8988T (cell line): ENCODE data around the gene L1TD1.
"Not testable (repeated sequence)": the region's sequence is repeated elsewhere in the genome, so short reads cannot be mapped to it uniquely, and the experiment has no call there.

ENCODE experiments used
- DNase-seq: peaks from one replicate; pipeline ENCODE4 v3.0.0; 2011

Gene L1TD1

GRCh38 chr1:62194651-62195544 is at the start of gene L1TD1:
L1TD1 (plus strand) TSS chr1:62194849; CDS start chr1:62206629, 11,780 bp downstream.
- DNase-seq, result no peak

DNA sequence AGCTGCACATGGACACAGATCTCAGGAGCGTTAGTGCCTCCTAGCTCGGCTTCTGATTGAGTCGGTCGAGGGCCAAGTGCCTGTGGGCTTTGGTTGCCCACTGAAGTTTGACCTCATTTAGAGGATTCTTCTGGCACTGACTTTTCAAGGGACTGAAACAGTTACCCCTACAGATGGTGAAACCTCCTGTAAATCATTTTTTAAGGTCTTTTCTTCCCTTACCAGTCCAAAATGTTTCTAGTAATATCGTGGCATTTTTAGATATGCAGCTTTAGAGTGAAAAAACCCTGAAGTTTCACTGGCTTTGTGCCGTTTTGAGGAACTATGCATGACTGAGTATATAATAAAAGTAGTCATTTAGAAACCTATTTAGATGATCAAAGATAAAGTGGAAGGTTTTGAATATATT is 34.7 kb upstream of the L1TD1 start:
- DNase-seq, result no peak

DNA sequence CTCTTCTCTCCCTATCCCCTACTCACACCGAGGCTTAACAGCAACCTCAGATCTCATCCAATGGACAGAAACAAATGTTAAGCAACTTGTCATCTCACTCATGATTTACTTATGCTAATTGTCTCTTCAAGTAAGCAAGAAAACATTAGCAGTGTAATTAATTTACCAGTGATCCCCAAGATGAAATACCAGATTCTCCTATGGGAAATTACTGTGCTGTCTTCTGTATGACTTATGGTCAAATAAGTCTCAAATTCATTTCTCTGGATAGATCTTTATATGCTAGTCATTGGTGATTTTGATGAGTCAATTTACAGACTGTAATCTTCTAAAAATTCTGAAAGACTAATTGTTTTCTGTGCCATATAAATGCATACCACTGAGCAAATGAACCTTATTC is 32.9 kb upstream of the L1TD1 start:
- no peak for DNase-seq

DNA sequence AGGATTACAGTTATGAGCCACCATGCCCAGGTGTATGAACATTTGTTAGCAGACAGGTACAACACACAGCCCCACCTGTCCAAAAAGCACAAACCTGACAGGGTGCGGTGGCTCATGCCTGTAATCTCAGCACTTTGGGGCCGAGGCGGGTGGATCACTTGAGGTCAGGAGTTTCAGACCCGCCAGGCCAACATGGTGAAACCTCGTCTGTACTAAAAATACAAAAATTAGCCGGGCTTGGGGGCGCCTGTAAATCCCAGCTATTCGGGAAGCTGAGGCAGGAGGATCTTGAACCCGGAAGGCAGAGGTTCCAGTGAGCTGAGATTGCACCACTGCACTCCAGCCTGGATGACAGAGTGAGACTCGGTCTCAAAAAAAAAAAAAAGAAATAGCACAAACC is 24.3 kb upstream of the L1TD1 start:
- DNase-seq, result not testable (repeated sequence)

GRCh38 chr1:62175568-62176179 is 19.0 kb upstream of the L1TD1 start:
- no peak for DNase-seq

GRCh38 chr1:62176597-62177312 is 17.9 kb upstream of the L1TD1 start:
- no peak for DNase-seq

DNA sequence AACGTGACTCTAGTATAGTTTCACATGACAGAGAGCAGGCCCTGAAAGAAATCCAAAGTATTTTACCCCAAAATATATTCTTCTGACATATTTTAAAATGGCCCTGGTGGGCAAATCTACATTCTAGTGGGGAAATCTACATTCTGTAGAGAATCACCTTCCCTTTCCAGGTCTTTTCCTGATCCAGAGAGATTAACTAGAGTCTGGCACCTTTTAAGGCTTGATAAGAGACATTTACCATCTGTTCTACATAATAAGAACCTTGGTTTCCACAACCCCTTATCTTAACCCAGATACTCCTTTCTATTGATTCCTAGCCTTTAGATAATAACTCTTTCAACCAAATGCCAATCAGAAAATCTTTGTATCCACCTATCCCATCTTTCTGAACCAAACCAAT is 17.0 kb upstream of the L1TD1 start:
- no peak for DNase-seq

- DNase-seq, result no peak
Measured at GRCh38 chr1:62178372-62178771, 16.3 kb upstream of the L1TD1 start.

- not testable (repeated sequence) for DNase-seq
Measured at GRCh38 chr1:62180054-62180453, 14.6 kb upstream of the L1TD1 start.

DNA sequence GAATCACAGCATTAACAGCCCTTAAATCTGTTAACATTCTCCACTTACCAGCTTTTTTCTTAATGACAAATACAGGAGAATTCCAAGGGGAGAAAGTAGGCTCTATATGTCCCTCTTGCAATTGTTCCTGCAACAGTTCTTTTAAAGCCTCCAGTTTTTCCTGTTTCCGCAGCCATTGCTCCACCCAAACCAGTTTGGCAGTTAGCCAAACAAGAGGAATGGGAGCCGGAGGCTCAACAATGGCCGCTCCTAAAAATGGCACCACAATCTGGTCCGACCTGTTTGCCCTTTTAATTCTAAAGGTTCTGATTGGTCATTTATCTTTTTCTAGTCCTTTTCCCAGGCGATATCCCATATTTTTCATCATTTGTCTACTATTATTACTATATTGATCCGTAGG is 14.0 kb upstream of the L1TD1 start:
- no peak for DNase-seq

- DNase-seq, result no peak
Measured at GRCh38 chr1:62181532-62181931, 13.1 kb upstream of the L1TD1 start.

GRCh38 chr1:62182157-62182556 is 12.5 kb upstream of the L1TD1 start:
- not testable (repeated sequence) for DNase-seq

- not testable (repeated sequence) for DNase-seq
Measured at GRCh38 chr1:62183164-62184020, 11.3 kb upstream of the L1TD1 start.

DNA sequence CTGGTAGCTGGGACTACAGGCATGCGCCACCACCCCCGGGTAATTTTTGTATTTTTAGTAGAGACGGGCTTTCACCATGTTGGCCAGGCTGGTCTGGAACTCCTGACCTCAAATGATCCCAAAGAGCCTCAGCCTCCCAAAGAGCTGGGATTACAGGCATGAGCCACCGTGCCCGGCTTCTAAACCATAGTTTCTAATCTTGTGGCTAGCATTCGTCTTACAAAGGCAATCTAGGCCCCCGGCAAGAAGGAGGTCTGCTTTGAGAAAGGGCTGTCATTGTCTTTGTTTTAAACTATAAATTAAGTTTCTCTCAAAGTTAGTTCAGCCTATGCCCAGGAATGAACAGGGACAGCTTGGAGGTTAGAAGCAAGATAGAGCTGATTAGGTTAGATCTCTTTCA is 10.3 kb upstream of the L1TD1 start:
- DNase-seq, result no peak

GRCh38 chr1:62185233-62185632 is 9.4 kb upstream of the L1TD1 start:
- not testable (repeated sequence) for DNase-seq

DNA sequence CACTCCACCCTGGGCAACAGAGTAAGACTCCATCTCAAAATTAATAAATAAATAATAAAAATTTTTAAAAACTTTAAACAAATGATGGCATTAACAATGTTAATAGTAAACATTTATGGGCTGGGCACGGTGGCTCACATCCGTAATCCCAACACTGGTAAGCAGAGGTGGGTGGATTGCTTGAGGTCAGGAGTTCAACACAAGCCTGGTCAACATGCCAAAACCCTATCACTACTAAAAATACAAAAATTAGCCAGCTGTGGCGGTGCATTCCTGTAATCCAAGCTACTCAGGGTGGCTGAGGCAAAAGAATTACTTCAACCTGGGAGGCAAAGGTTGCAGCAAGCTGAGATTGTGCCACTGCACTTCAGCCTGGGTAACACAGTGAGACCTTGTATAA is 9.0 kb upstream of the L1TD1 start:
- DNase-seq, result no peak

- no peak for DNase-seq
Measured at GRCh38 chr1:62187548-62187947, 7.1 kb upstream of the L1TD1 start.

DNA sequence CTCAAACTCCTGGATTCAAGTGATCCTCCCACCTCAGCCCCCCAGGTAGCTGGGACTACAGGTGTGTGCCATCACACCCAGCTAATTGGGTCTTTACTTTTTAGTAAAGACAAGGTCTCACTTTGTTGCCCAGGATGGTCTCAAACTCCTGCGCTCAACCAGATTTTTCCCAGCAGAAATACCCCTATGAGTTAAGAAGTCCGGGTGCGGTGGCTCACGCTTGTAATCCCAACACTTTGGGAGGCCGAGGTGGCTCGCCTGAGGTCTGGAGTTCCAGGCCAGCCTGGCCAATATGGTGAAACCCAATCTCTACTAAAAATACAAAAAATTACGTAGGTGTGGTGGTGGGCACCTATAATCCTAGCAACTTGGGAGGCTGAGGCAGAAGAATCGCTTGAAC is 6.5 kb upstream of the L1TD1 start:
- no peak for DNase-seq

DNA sequence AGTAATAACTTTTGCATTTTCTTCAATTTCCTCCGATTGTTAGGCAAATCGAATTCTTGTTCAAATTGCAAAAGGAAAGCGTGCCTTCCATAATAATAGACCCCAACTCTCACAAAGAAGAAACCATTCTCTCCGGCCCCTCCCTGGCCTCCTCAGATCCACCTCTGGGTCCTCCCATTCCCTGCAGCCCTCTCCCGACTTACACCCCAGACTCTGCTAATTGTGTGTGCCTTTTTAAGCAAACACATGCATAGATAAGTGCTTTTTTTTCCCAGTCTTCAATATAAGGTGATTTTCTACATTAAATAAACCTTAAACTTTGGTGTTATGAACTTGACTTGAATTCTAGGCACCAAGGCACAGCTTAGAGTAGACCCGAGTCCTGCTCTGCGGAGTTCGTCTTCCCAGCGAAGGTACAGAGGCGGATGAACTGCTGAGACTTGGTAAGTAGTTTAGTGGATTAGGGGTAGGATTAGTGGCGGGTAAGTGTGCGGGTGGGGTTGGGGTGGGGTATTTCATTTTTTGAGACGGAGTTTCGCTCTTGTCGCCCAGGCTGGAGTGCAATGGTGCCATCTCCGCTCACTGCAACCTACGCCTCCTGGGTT is 1.5 kb downstream of the L1TD1 start:
- DNase-seq, result no peak

DNA sequence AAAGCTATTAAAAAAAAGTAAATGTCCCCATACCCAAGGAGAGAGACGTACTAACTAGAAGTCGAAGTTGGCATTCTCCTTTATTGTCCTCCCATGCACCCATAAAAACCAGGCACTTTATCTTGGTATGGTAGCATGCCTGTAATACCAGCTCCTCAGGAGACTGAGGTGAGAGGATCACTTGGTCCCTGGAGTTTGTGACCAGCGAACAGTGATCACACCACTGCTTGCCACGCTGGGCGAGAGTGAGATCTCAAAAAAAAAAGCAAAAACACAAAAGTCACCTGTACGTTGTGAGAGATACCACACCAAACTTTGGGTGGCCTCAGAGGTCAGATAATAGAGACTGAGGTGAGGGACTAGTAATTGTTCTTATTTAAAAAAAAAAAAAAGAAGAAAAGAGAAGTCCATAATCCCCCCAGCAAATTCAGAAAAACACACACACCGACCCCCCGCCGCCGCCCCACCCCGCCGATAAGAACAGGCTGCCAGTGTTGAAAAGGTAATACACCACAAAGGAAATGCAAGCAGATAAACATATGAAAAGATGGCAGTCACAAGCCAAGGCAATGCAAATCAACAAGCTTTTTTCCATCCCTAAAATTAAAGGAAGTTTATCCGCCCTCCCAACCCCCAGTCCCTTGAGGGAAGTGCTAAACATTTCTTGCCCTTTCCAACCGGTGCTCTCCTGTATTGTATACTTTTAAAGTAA is 3.6 kb downstream of the L1TD1 start:
- DNase-seq, result no peak

- no peak for DNase-seq
Measured at GRCh38 chr1:62198781-62199125, 4.1 kb downstream of the L1TD1 start.

- DNase-seq, result no peak
Measured at GRCh38 chr1:62207187-62207586, 12.5 kb downstream of the L1TD1 start.
